Measurements from ENCODE around the gene SHPK.
"Not testable (repeated sequence)": the region's sequence is repeated elsewhere in the genome, so short reads cannot be mapped to it uniquely, and the experiment has no call there.

Gene SHPK

GRCh38 chr17:3565143-3565542 is 70.9 kb downstream of the SHPK start:
- TF ChIP-seq CTCF (IDR thresholded peaks at IDR 0.05; ENCODE audit: borderline replicate concordance, insufficient read depth, low read depth, low read length), result no peak
- H3K4me3 ChIP-seq (ENCODE audit: low read depth, low read length), result no peak overlapping the region

GRCh38 chr17:3564241-3564640 is 71.8 kb downstream of the SHPK start:
- H3K4me3 ChIP-seq (ENCODE audit: low read depth, low read length), result not testable (repeated sequence)

- H3K4me3 ChIP-seq (ENCODE audit: low read depth, low read length), result no peak overlapping the region
- no peak for TF ChIP-seq CTCF (IDR thresholded peaks at IDR 0.05; ENCODE audit: borderline replicate concordance, insufficient read depth, low read depth, low read length)
Observed at GRCh38 chr17:3559270-3559645, 76.8 kb downstream of the SHPK start.

- H3K4me3 ChIP-seq (ENCODE audit: low read depth, low read length), result no peak overlapping the region
- no peak for TF ChIP-seq CTCF (IDR thresholded peaks at IDR 0.05; ENCODE audit: borderline replicate concordance, insufficient read depth, low read depth, low read length)
Observed at GRCh38 chr17:3558603-3559269, 77.3 kb downstream of the SHPK start.

Data from GM12875 (cell line).